ENCODE measurements around the gene THSD7A.

GRCh38 chr7:11818281-11818680 lies 13.7 kb downstream of the THSD7A start:
- TF ChIP-seq CTCF (IDR thresholded peaks at IDR 0.05; ENCODE audit: insufficient read depth, low read depth, low read length) (no peak), EZH2 (IDR thresholded peaks at IDR 0.05; ENCODE audit: insufficient read depth, low read length) (no peak)
